ENCODE data around the gene PRKN. TPM values are rescaled to one million over a fixed set of nuclear protein-coding genes. Genes with fewer than 3 reads are reported as not detected.

Gene PRKN
- total RNA-seq, 1 donor from 2014 or later, result 5.1 TPM

- Mint-ChIP-seq H3K9me3 (ENCODE audit: unreplicated experiment) (no peaks in the 10 kb centered on the region), H3K27me3 (ENCODE audit: unreplicated experiment) (no peaks in the 10 kb centered on the region), H3K27ac (ENCODE audit: unreplicated experiment) (no peak overlapping the region), H3K36me3 (ENCODE audit: low read depth, unreplicated experiment) (no peaks in the 10 kb centered on the region), H3K4me1 (ENCODE audit: unreplicated experiment) (peaks cover 6% of the 10 kb centered on the region), H3K4me3 (ENCODE audit: unreplicated experiment) (no peak overlapping the region)
- TF ChIP-seq CTCF (IDR thresholded peaks at IDR 0.05; ENCODE audit: unreplicated experiment), result no peak
- no peak for DNase-seq (ENCODE audit: low spot score)
Observed at GRCh38 chr6:162493917-162494316, 233.6 kb downstream of the PRKN start.

- H3K4me3 Mint-ChIP-seq (ENCODE audit: unreplicated experiment), result no peak overlapping the region
- no peak overlapping the region for H3K27ac Mint-ChIP-seq (ENCODE audit: unreplicated experiment)
- peaks cover 2% of the 10 kb centered on the region for H3K4me1 Mint-ChIP-seq (ENCODE audit: unreplicated experiment)
- H3K9me3 Mint-ChIP-seq (ENCODE audit: unreplicated experiment), result no peaks in the 10 kb centered on the region
- DNase-seq (ENCODE audit: low spot score), result no peak
- H3K27me3 Mint-ChIP-seq (ENCODE audit: unreplicated experiment), result no peaks in the 10 kb centered on the region
- H3K36me3 Mint-ChIP-seq (ENCODE audit: low read depth, unreplicated experiment), result no peaks in the 10 kb centered on the region
- no peak for TF ChIP-seq CTCF (IDR thresholded peaks at IDR 0.05; ENCODE audit: unreplicated experiment)
Observed at GRCh38 chr6:162491637-162492036, 235.9 kb downstream of the PRKN start.

GRCh38 chr6:162489101-162489976 lies 238.2 kb downstream of the PRKN start:
- Mint-ChIP-seq H3K36me3 (ENCODE audit: low read depth, unreplicated experiment) (no peaks in the 10 kb centered on the region), H3K4me1 (ENCODE audit: unreplicated experiment) (peaks cover 2% of the 10 kb centered on the region), H3K27me3 (ENCODE audit: unreplicated experiment) (no peaks in the 10 kb centered on the region), H3K9me3 (ENCODE audit: unreplicated experiment) (no peaks in the 10 kb centered on the region), H3K4me3 (ENCODE audit: unreplicated experiment) (no peak overlapping the region), H3K27ac (ENCODE audit: unreplicated experiment) (no peak overlapping the region)
- no peak for TF ChIP-seq CTCF (IDR thresholded peaks at IDR 0.05; ENCODE audit: unreplicated experiment)
- DNase-seq (ENCODE audit: low spot score), result no peak

DNA sequence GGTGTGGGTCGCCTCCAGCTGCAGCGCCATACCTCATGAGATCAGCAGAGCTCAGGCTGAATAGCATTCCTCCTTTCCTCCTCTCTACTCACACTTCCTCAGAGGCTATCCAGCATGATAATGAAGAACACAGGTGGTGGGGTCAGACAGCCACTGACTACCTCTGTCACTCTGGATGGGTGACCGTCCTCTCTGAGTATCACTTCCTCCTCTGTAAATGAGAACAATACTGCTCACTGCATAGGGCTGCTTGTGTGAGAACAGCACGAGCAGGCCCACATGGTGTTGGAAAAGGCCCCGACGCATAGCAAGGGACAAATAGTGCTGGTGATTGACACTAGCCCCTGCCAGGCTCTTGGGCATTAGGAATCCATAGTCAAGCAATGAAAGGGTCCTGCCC lies 239.1 kb downstream of the PRKN start:
- Mint-ChIP-seq H3K4me1 (ENCODE audit: unreplicated experiment) (peaks cover 2% of the 10 kb centered on the region), H3K4me3 (ENCODE audit: unreplicated experiment) (no peak overlapping the region), H3K27me3 (ENCODE audit: unreplicated experiment) (no peaks in the 10 kb centered on the region), H3K9me3 (ENCODE audit: unreplicated experiment) (no peaks in the 10 kb centered on the region), H3K36me3 (ENCODE audit: low read depth, unreplicated experiment) (no peaks in the 10 kb centered on the region), H3K27ac (ENCODE audit: unreplicated experiment) (no peak overlapping the region)
- DNase-seq (ENCODE audit: low spot score), result no peak
- TF ChIP-seq CTCF (IDR thresholded peaks at IDR 0.05; ENCODE audit: unreplicated experiment), result no peak

DNA sequence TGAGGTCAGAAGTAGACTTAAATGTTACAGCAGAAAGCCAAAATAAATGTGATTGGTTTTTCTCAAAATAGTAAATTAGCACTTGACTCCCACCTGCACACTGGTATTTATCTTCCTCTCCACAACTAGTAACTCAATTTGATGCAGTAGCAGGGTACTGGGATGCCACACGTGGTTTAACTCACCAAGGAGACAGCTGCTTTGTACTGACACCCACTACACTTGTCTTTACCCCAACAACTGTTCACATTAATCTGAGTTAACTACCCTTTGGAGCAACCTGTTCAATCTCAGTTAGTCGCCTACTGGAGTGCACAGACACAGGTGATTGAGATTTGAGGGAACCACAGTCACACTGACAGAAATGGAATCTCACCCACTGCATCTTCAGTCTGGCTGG lies 242.1 kb downstream of the PRKN start:
- no peak for TF ChIP-seq CTCF (IDR thresholded peaks at IDR 0.05; ENCODE audit: unreplicated experiment)
- Mint-ChIP-seq H3K4me3 (ENCODE audit: unreplicated experiment) (no peak overlapping the region), H3K4me1 (ENCODE audit: unreplicated experiment) (no peaks in the 10 kb centered on the region), H3K9me3 (ENCODE audit: unreplicated experiment) (no peaks in the 10 kb centered on the region), H3K27ac (ENCODE audit: unreplicated experiment) (no peak overlapping the region), H3K27me3 (ENCODE audit: unreplicated experiment) (no peaks in the 10 kb centered on the region), H3K36me3 (ENCODE audit: low read depth, unreplicated experiment) (no peaks in the 10 kb centered on the region)
- no peak for DNase-seq (ENCODE audit: low spot score)
